T-cell (primary cell): Measurements from ENCODE around the gene CSRNP2. TPM values are rescaled to one million over a fixed set of nuclear protein-coding genes. Genes with fewer than 3 reads are reported as not detected.

ENCODE experiments used
- ATAC-seq, 4 experiments: fragments of 200-7000 bp in 3 of 4; fragments of 150-1000 bp in 1 of 4; cut with Tn5 transposase; replicated peaks in 1 of 4; 1 replicate in 3 of 4; 2 replicates in 1 of 4; pipeline ENCODE4 v1.10.0; 2021; ENCODE audit warnings: moderate library complexity in 3 of 4, mild to moderate bottlenecking in 2 of 4, moderate number of reproducible peaks in 1 of 4
- CTCF ChIA-PET, 2 donors: fragments of 300-600 bp; sonication (Branson Sonifier 250); formaldehyde crosslinking; loops; one replicate each; lab custom pipeline; 2022; ENCODE audit warnings: antibody characterized with exemption in 2 of 2; lab: Charles Lee
- POLR2A ChIA-PET, 2 donors: fragments of 300-600 bp; sonication (Branson Sonifier 250); formaldehyde crosslinking; loops; one replicate each; lab custom pipeline; 2022; ENCODE audit warnings: antibody characterized with exemption in 2 of 2; lab: Charles Lee
- DNase-seq, 35 experiments: peaks; one replicate each; pipeline versions ENCODE4 v3.0.0 to v3.0.0-alpha.2; 2013 to 2023
- H3K27ac ChIP-seq: one replicate; pipeline ENCODE4 v1.5.1; 2013; ENCODE audit warnings: low read length
- H3K27me3 ChIP-seq, 2 experiments: replicated peaks in 1 of 2; 1 replicate in 1 of 2; 2 replicates in 1 of 2; pipeline versions ENCODE4 v1.6.1 to v1.7.0; 2013; ENCODE audit warnings: low read length in 1 of 2, mixed read lengths in 1 of 2; ENCODE audit not compliant: control insufficient read depth in 2 of 2, insufficient read depth in 2 of 2; ENCODE audit errors: extremely low read depth in 1 of 2
- H3K36me3 ChIP-seq, 2 donors: 1 replicate in 1 of 2; 2 replicates in 1 of 2; pipeline versions ENCODE4 v1.6.1 to v1.7.0; 2013; ENCODE audit warnings: low read length in 1 of 2; ENCODE audit not compliant: control insufficient read depth in 2 of 2, insufficient read depth in 1 of 2; ENCODE audit errors: extremely low read depth in 1 of 2
- H3K4me1 ChIP-seq, 2 experiments: 1 replicate in 1 of 2; 2 replicates in 1 of 2; pipeline versions ENCODE4 v1.6.1 to v1.7.0; 2013; ENCODE audit warnings: low read length in 2 of 2, mixed read lengths in 1 of 2; ENCODE audit not compliant: insufficient read depth in 2 of 2, control insufficient read depth in 1 of 2; ENCODE audit errors: extremely low read depth in 1 of 2
- H3K4me3 ChIP-seq, 2 donors: 1 replicate in 1 of 2; 2 replicates in 1 of 2; pipeline versions ENCODE4 v1.5.1 to v1.7.0; 2013; ENCODE audit warnings: mild to moderate bottlenecking in 2 of 2, low read length in 1 of 2, moderate library complexity in 1 of 2; ENCODE audit not compliant: control insufficient read depth in 1 of 2; ENCODE audit errors: extremely low read depth in 1 of 2
- H3K9me3 ChIP-seq: 2 replicates; pipeline ENCODE4 v1.7.0; 2013
- H3K27ac Mint-ChIP-seq, 2 donors: one replicate each; pipeline ENCODE4 v1.8.0; 2020 to 2021; ENCODE audit warnings: mild to moderate bottlenecking in 2 of 2, mixed read lengths in 2 of 2
- H3K27me3 Mint-ChIP-seq, 2 donors: one replicate each; pipeline ENCODE4 v1.8.0; 2021 to 2022; ENCODE audit warnings: mixed read lengths in 2 of 2
- H3K36me3 Mint-ChIP-seq: one replicate; pipeline ENCODE4 v1.8.0; 2021; ENCODE audit warnings: mixed read lengths
- H3K4me1 Mint-ChIP-seq, 3 donors: one replicate each; pipeline ENCODE4 v1.8.0; 2020 to 2022; ENCODE audit warnings: mixed read lengths in 3 of 3, mild to moderate bottlenecking in 1 of 3
- H3K4me3 Mint-ChIP-seq, 3 donors: one replicate each; pipeline ENCODE4 v1.8.0; 2020 to 2022; ENCODE audit warnings: mild to moderate bottlenecking in 3 of 3, mixed read lengths in 3 of 3, moderate library complexity in 3 of 3
- H3K9me3 Mint-ChIP-seq, 3 donors: one replicate each; pipeline ENCODE4 v1.8.0; 2020 to 2022; ENCODE audit warnings: mixed read lengths in 3 of 3
- WGBS: methylation state at CpG from one replicate; pipeline ENCODE4 v1.1.5; 2013; ENCODE audit warnings: missing lambda C conversion rate; ENCODE audit not compliant: insufficient coverage; 5-methylcytosine and 5-hydroxymethylcytosine counted together
- total RNA-seq, 35 experiments: library from RNA in 6 of 35; stranded (reverse) in 6 of 35; fragments of 120-200 nt in 1 of 35; gene quantifications; one replicate each; pipeline versions ENCODE4 v1.2.1 to v1.2.4 and lab custom pipeline; 2013 to 2026

CSRNP2 gene, protein sequence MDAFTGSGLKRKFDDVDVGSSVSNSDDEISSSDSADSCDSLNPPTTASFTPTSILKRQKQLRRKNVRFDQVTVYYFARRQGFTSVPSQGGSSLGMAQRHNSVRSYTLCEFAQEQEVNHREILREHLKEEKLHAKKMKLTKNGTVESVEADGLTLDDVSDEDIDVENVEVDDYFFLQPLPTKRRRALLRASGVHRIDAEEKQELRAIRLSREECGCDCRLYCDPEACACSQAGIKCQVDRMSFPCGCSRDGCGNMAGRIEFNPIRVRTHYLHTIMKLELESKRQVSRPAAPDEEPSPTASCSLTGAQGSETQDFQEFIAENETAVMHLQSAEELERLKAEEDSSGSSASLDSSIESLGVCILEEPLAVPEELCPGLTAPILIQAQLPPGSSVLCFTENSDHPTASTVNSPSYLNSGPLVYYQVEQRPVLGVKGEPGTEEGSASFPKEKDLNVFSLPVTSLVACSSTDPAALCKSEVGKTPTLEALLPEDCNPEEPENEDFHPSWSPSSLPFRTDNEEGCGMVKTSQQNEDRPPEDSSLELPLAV
- total RNA-seq (10 to 100 TPM; 24.4 to 37.3 (median 34.3) TPM), total RNA-seq (lab: John Stamatoyannopoulos, UW) (20.2 to 50.9 (median 31.6) reads per million in 29 experiments)
- total RNA-seq (2013), result 15.8 TPM

DNA sequence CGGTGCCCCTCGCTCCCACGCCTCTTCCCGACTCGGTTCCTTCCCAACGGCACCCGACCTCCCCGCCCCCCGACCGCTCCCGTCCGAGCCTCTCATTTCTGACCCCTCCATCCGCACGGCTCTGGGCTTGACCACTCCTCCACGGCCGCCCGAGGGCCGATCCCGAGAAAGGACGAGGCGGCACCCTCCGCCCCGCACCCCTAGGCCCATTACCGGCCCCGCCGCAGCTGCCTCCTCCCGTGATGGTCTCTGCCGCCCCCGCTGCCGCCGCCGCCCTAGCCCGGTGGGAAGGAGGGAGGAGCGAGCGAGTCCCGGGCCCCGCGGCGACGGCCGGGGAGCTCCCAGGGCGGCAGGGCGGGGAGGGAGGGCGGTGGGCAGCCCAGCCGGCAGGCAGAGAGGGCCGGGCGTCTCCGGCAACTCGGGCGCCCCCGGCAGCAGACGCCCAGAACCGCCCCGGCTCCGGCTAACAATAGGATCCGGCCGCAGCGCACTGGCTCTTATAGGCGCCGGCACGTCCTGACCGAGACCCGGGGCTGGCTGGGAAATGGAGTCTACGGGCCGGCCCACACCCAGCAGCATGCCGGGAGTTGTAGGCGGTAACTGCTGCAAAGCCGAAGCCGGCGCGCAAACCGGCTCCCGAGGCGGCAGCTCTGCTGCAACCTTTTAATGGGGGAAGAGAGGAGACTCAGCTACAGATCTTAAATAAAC, at the start of gene CSRNP2:
TSS of gene CSRNP2 (minus strand) at position 471 of the 708 bp plus-strand sequence. CDS start 7,035 bp downstream, outside the sequence.
- POLR2A ChIA-PET, result interaction anchor here (0.5 to 1.3 kb wide), 16 partner anchors 9 to 1976 kb away, joined by 3 to 9 read pairs (median 4); partner anchors contain the start of genes DAZAP2 (in 1 of the 2) and SMAGP (in 1 of the 2)
- H3K4me1 Mint-ChIP-seq, result peaks cover 38 to 45% (median 40%) of the 10 kb centered on the region in 3 donors

DNA sequence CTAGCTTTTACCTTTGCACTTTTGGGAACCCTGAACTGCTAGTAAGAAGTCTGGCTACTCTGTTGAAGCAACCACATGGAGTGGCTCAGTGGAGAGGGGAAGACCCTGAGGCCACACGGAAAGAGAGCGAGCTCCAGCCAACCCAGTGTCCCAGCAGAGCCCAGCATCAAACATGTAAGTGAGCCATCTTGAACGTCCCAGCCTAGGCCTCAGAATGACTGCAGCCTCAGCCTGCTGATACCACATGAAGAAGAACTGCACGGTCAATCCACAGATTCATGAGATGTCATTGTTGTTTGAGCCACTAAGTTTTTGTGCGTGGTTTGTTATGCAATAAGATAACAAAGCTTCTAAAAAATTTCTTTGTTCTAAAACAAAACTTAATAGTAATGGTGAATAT, 49.3 kb upstream of the CSRNP2 start:
- POLR2A ChIA-PET, result interaction anchor here in 1 of 2 donors (0.7 kb wide), 1 partner anchor 287 kb away, joined by 3 read pairs; no protein-coding TSS in a partner anchor
- DNase-seq (no peak), ATAC-seq (no peak)
- no peaks in the 10 kb centered on the region for H3K36me3 Mint-ChIP-seq
- Histone ChIP-seq H3K27ac (no peak overlapping the region), H3K27me3 (no peaks in the 10 kb centered on the region), H3K4me1 (no peaks in the 10 kb centered on the region), H3K9me3 (no peaks in the 10 kb centered on the region), H3K4me3 (no peak overlapping the region), H3K36me3 (peaks cover 0 to 9% of the 10 kb centered on the region in 2 donors)
- H3K9me3 Mint-ChIP-seq, result no peaks in the 10 kb centered on the region
- 90% methylated on average over 3 of the region's 5 CpGs for WGBS
- H3K4me1 Mint-ChIP-seq, result peaks cover 2 to 6% (median 4%) of the 10 kb centered on the region in 3 donors
- H3K4me3 Mint-ChIP-seq, result no peak overlapping the region
- no peak overlapping the region for H3K27ac Mint-ChIP-seq
- H3K27me3 Mint-ChIP-seq, result no peaks in the 10 kb centered on the region
- CTCF ChIA-PET, result no interaction called here

More for the DNA sequence above, at the start of gene CSRNP2:
- H3K36me3 Mint-ChIP-seq, result peaks cover 8% of the 10 kb centered on the region
- ATAC-seq, result peak; percentile 99 to 100 (median 100)
- CTCF ChIA-PET, result interaction anchor here (0.5 to 1.0 kb wide), 5 partner anchors 203 to 940 kb away, joined by 3 to 4 read pairs (median 3); no protein-coding TSS in a partner anchor
- peak within 1 kb of the TSS; percentile 89 to 91 for H3K27ac Mint-ChIP-seq
- H3K4me3 ChIP-seq, result peak within 1 kb of the TSS; percentile 66 to 86
- H3K9me3 Mint-ChIP-seq, result no peaks in the 10 kb centered on the region
- H3K36me3 ChIP-seq, result peaks cover 0 to 2% of the 10 kb centered on the region in 2 donors
- H3K4me1 ChIP-seq, result peaks cover 7 to 18% of the 10 kb centered on the region in 2 experiments
- H3K27me3 Mint-ChIP-seq, result no peaks in the 10 kb centered on the region
- H3K27me3 ChIP-seq, result no peaks in the 10 kb centered on the region
- WGBS, result under 1% methylated on average over 65 of the region's 74 CpGs
- peak; percentile 88 to 97 (median 95) for DNase-seq
- no peaks in the 10 kb centered on the region for H3K9me3 ChIP-seq
- H3K27ac ChIP-seq, result peak within 1 kb of the TSS; percentile 53
- H3K4me3 Mint-ChIP-seq, result peak within 1 kb of the TSS; percentile 93 to 100 (median 98)

DNA sequence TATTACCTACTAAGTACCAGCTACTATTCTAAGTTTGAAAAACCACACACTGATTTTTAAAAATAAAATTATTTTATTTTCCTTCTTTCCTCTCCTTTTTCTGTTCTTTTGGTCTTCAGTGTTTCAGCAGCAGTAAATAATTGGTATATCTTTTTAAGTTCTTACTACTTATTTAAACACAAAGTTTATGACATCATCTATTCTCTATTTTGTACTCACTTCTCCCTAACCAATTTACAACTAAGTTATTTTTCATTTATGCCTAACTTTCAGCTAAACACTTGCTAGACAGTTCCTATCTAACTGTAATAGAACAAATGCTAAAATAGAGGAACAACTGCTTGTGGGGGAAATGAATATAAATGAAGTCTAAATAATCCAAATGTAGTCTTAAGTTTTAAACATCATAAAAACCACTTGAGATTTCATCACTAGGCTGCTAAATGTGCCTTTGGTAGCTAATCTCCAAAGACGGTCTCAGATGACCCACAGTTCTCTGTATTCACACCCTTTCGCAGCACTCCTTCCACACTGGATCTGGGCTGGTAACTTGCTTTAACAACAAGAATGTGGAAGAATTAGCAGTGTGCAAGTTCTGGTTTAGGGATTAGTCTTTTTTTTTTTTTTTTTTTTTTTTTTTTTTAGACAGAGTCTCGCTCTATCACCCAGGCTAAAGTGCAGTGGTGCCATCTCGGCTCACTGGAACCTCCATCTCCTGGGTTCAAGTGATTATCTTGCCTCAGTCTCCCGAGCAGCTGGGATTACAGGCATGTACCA, 48.5 kb upstream of the CSRNP2 start:
- CTCF ChIA-PET, result interaction anchor here in 1 of 2 donors (0.8 kb wide), 1 partner anchor 71 kb away, joined by 3 read pairs; no protein-coding TSS in a partner anchor
- WGBS, result no CpG with 5 or more reads among the region's 5 CpGs

DNA sequence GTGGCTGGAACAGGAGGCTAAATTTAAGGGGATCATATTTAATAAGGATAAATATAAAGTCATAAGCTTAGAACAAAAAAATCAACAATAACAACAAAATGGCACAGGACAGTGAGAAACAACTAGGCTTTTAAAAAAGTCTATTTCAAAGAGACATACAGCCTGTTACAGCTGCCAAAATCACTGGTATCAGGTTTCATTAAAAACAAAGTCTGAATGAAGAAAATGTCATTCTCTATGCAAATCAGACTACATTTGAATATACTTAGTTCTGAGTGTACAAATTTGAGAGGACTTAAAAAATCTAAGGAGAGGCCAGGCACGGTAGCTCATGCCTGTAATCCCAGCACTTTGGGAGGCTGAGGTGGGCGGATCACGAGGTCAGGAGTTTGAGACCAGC, 45.5 kb upstream of the CSRNP2 start:
- POLR2A ChIA-PET, result no interaction called here

More for the DNA sequence above, 48.5 kb upstream of the CSRNP2 start:
- POLR2A ChIA-PET, result interaction anchor here in 1 of 2 donors (0.6 kb wide), 1 partner anchor 13 kb away, joined by 3 read pairs; no protein-coding TSS in a partner anchor
- H3K4me1 ChIP-seq, result no peaks in the 10 kb centered on the region
- H3K27me3 ChIP-seq, result no peaks in the 10 kb centered on the region
- H3K4me3 ChIP-seq, result no peak overlapping the region
- no peak overlapping the region for H3K4me3 Mint-ChIP-seq
- DNase-seq (no peak), ATAC-seq (no peak)
- H3K9me3 ChIP-seq, result no peaks in the 10 kb centered on the region
- H3K27ac ChIP-seq, result no peak overlapping the region
- H3K27ac Mint-ChIP-seq, result no peak overlapping the region
- H3K27me3 Mint-ChIP-seq, result no peaks in the 10 kb centered on the region
- H3K9me3 Mint-ChIP-seq, result no peaks in the 10 kb centered on the region
- no peaks in the 10 kb centered on the region for H3K36me3 Mint-ChIP-seq
- peaks cover 0 to 5% of the 10 kb centered on the region in 2 donors for H3K36me3 ChIP-seq
- peaks cover 4 to 10% (median 5%) of the 10 kb centered on the region in 3 donors for H3K4me1 Mint-ChIP-seq

DNA sequence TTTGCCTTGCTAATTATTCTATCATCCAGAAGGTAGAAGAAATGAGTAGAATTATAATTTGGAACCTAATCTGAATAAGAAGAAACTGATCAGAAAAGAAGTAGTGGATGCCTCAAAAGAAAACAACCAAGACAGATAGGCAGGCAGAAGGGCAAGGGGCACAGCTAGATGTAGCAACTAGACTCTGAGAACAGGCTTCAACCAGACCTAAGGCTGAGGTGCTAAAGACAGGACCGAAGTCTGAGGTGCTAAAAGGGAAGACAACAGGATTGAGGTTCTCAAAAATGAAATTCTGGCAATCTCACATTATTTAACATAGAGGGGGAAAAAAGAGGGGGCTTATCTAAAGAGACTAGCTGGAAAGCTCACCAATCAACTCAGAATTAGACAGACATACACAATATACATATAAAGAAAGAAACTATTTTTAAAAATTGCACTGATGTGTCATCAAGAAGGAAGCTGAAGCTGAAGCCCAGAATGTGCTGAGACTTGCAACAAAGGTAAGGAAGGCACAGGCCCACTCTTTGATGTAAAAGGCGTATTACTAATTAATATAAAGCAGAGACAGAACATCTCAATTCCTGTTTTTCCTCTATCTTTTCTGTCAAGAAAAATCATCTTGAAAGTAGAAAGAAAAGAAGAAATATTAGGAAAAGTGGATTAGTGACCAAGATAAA, 43.8 kb upstream of the CSRNP2 start:
- no peaks in the 10 kb centered on the region for H3K9me3 Mint-ChIP-seq
- CTCF ChIA-PET, result no interaction called here
- DNase-seq, result no peak

More for the DNA sequence above, 45.5 kb upstream of the CSRNP2 start:
- Mint-ChIP-seq H3K27me3 (no peaks in the 10 kb centered on the region), H3K4me3 (no peak overlapping the region), H3K36me3 (peaks cover 20% of the 10 kb centered on the region), H3K27ac (peak overlapping the region in 1 of 2 donors; percentile 19), H3K9me3 (no peaks in the 10 kb centered on the region), H3K4me1 (peaks cover 4 to 15% (median 8%) of the 10 kb centered on the region in 3 donors)
- no peak overlapping the region for H3K4me3 ChIP-seq
- DNase-seq (no peak), ATAC-seq (no peak)
- H3K9me3 ChIP-seq, result no peaks in the 10 kb centered on the region
- no peaks in the 10 kb centered on the region for H3K4me1 ChIP-seq
- WGBS, result no CpG with 5 or more reads among the region's 3 CpGs
- H3K27ac ChIP-seq, result no peak overlapping the region
- peaks cover 0 to 11% of the 10 kb centered on the region in 2 donors for H3K36me3 ChIP-seq
- CTCF ChIA-PET, result interaction anchor here in 1 of 2 donors (0.7 kb wide), 1 partner anchor 1707 kb away, joined by 3 read pairs; no protein-coding TSS in a partner anchor
- no peaks in the 10 kb centered on the region for H3K27me3 ChIP-seq

More for the DNA sequence above, 43.8 kb upstream of the CSRNP2 start:
- Mint-ChIP-seq H3K36me3 (peaks cover 24% of the 10 kb centered on the region), H3K27me3 (no peaks in the 10 kb centered on the region), H3K27ac (no peak overlapping the region), H3K4me3 (no peak overlapping the region), H3K4me1 (peaks cover 4 to 15% (median 8%) of the 10 kb centered on the region in 3 donors)
- no peaks in the 10 kb centered on the region for H3K4me1 ChIP-seq
- peaks cover 0 to 11% of the 10 kb centered on the region in 2 donors for H3K36me3 ChIP-seq
- POLR2A ChIA-PET, result interaction anchor here in 1 of 2 donors (0.7 kb wide), 1 partner anchor 940 kb away, joined by 3 read pairs; no protein-coding TSS in a partner anchor
- H3K4me3 ChIP-seq, result no peak overlapping the region
- H3K27ac ChIP-seq, result no peak overlapping the region
- no peaks in the 10 kb centered on the region for H3K27me3 ChIP-seq
- no peak for ATAC-seq
- no CpG with 5 or more reads among the region's 2 CpGs for WGBS
- H3K9me3 ChIP-seq, result no peaks in the 10 kb centered on the region
